ENCODE results near the gene SYCP2. TPM values are rescaled to one million over a fixed set of nuclear protein-coding genes. Genes with fewer than 3 reads are reported as not detected.

The SYCP2 gene
- polyA plus RNA-seq, 3 donors = 0.28 to 1.2 (median 0.30) TPM

DNA sequence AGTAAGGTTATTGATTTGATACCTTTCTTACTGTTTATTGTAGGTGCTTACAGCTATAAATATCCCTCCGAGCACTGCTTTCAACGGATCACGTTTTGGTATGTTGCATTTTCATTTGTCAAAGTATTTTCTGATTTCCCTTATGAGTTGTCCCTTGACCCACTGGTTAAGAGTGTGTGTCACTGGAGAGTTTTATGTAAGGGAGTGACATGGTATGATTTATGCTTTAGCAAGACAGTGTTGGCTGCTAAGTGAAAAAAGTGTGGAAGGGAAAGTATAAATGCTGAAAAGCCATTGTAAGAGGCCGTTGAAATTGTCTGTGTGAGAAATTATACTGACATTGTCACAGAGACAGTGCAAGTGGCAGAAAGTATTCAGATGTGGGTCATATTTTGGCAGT, 72.0 kb downstream of the SYCP2 start:
- Histone ChIP-seq H3K9me3 (replicated peaks in 1 of 2; ENCODE audit: control insufficient read depth in 1 of 2, insufficient read depth in 1 of 2, low read length in 2 of 2) (no peaks in the 10 kb centered on the region), H3K4me1 (ENCODE audit: control insufficient read depth in 1 of 2, insufficient read depth in 2 of 2, low read length in 2 of 2) (no peaks in the 10 kb centered on the region), H3K4me3 (replicated peaks in 1 of 3; ENCODE audit: low read depth in 2 of 3, low read length in 3 of 3) (no peak overlapping the region), H3K9ac (ENCODE audit: insufficient read depth, low read length, poor library complexity, severe bottlenecking) (no peak overlapping the region), H3K27me3 (ENCODE audit: control insufficient read depth in 2 of 2, insufficient read depth in 2 of 2, low read length in 2 of 2) (peaks cover 2% of the 10 kb centered on the region in 2 donors), H2AFZ (ENCODE audit: insufficient read depth, low read depth, low read length, poor library complexity, severe bottlenecking) (no peak overlapping the region), H3K4me2 (replicated peaks; ENCODE audit: extremely low read depth, low read length, poor library complexity, severe bottlenecking) (no peak overlapping the region), H3K36me3 (replicated peaks in 1 of 2; ENCODE audit: control insufficient read depth in 1 of 2, insufficient read depth in 2 of 2, low read length in 2 of 2) (no peaks in the 10 kb centered on the region), H3K79me2 (ENCODE audit: insufficient read depth, low read length) (no peaks in the 10 kb centered on the region), H3K27ac (ENCODE audit: low read depth in 1 of 2, low read length in 2 of 2) (no peak overlapping the region), H4K20me1 (ENCODE audit: insufficient read depth, low read length) (no peaks in the 10 kb centered on the region)
- H3K4me3 Mint-ChIP-seq = no peak overlapping the region
- peaks cover 5 to 14% of the 10 kb centered on the region in 2 donors for H3K36me3 Mint-ChIP-seq
- DNase-seq = no peak
- H3K27me3 Mint-ChIP-seq (ENCODE audit: low read depth in 3 of 3) = peaks cover 0 to 5% (median 2%) of the 10 kb centered on the region in 3 donors
- TF ChIP-seq, protein P1, sequence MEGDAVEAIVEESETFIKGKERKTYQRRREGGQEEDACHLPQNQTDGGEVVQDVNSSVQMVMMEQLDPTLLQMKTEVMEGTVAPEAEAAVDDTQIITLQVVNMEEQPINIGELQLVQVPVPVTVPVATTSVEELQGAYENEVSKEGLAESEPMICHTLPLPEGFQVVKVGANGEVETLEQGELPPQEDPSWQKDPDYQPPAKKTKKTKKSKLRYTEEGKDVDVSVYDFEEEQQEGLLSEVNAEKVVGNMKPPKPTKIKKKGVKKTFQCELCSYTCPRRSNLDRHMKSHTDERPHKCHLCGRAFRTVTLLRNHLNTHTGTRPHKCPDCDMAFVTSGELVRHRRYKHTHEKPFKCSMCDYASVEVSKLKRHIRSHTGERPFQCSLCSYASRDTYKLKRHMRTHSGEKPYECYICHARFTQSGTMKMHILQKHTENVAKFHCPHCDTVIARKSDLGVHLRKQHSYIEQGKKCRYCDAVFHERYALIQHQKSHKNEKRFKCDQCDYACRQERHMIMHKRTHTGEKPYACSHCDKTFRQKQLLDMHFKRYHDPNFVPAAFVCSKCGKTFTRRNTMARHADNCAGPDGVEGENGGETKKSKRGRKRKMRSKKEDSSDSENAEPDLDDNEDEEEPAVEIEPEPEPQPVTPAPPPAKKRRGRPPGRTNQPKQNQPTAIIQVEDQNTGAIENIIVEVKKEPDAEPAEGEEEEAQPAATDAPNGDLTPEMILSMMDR (IDR thresholded peaks at IDR 0.05) = no peak
- H3K4me1 Mint-ChIP-seq = no peaks in the 10 kb centered on the region
- WGBS (ENCODE audit: insufficient coverage) = 85% methylated on average over 1 of the region's 4 CpGs
- peaks cover 0 to 9% (median 4%) of the 10 kb centered on the region in 7 donors for H3K9me3 Mint-ChIP-seq
- H3K27ac Mint-ChIP-seq = no peak overlapping the region
- intact Hi-C loops (cut with micrococcal nuclease) = no loop called here

DNA sequence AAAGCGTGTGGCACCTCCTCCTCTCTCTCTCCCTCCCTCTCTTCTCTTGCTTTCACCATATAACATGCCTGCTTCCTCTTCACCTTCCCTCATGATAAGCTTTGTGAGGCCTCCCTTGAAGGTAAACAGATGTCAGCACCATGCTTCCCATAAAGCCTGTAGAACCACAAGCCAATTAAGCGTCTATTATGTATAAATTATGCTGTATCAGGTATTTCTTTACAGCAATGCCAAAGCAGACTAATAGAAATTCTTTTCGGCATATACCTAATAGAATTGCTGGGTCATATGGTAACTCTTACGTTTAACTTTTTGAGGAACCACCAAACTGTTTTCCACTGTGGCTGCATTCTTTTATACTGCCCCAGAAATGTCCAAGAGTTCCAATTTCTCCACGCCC, 75.0 kb downstream of the SYCP2 start:
- Histone ChIP-seq H3K9ac (ENCODE audit: insufficient read depth, low read length, poor library complexity, severe bottlenecking) (no peak overlapping the region), H3K4me3 (replicated peaks in 1 of 3; ENCODE audit: low read depth in 2 of 3, low read length in 3 of 3) (no peak overlapping the region), H3K4me1 (ENCODE audit: control insufficient read depth in 1 of 2, insufficient read depth in 2 of 2, low read length in 2 of 2) (no peaks in the 10 kb centered on the region), H3K36me3 (replicated peaks in 1 of 2; ENCODE audit: control insufficient read depth in 1 of 2, insufficient read depth in 2 of 2, low read length in 2 of 2) (no peaks in the 10 kb centered on the region), H3K79me2 (ENCODE audit: insufficient read depth, low read length) (no peaks in the 10 kb centered on the region), H3K4me2 (replicated peaks; ENCODE audit: extremely low read depth, low read length, poor library complexity, severe bottlenecking) (no peak overlapping the region), H3K27ac (ENCODE audit: low read depth in 1 of 2, low read length in 2 of 2) (no peak overlapping the region), H3K27me3 (ENCODE audit: control insufficient read depth in 2 of 2, insufficient read depth in 2 of 2, low read length in 2 of 2) (peaks cover 2% of the 10 kb centered on the region in 2 donors), H4K20me1 (ENCODE audit: insufficient read depth, low read length) (no peaks in the 10 kb centered on the region), H3K9me3 (replicated peaks in 1 of 2; ENCODE audit: control insufficient read depth in 1 of 2, insufficient read depth in 1 of 2, low read length in 2 of 2) (no peaks in the 10 kb centered on the region), H2AFZ (ENCODE audit: insufficient read depth, low read depth, low read length, poor library complexity, severe bottlenecking) (no peak overlapping the region)
- Mint-ChIP-seq H3K4me1 (no peaks in the 10 kb centered on the region), H3K4me3 (no peak overlapping the region), H3K36me3 (peaks cover 8% of the 10 kb centered on the region in 2 donors), H3K27me3 (ENCODE audit: low read depth in 3 of 3) (peaks cover 0 to 5% (median 2%) of the 10 kb centered on the region in 3 donors), H3K9me3 (peaks cover 0 to 9% (median 4%) of the 10 kb centered on the region in 7 donors), H3K27ac (peak overlapping the region in 1 of 7 donors; percentile 35)
- intact Hi-C loops (cut with micrococcal nuclease) = no loop called here
- no CpG with 5 or more reads among the region's 5 CpGs for WGBS (ENCODE audit: insufficient coverage)
- TF ChIP-seq, protein P1 (IDR thresholded peaks at IDR 0.05) = no peak
- DNase-seq = no peak

Data from CD14-positive monocyte (primary cell).